Muscle layer of duodenum (tissue), 2 donors: ENCODE data around the gene KLC4.

Experiments
- H3K27ac ChIP-seq: one replicate; pipeline ENCODE4 v1.7.0; 2013; ENCODE audit warnings: mild to moderate bottlenecking, low read length
- H3K27me3 ChIP-seq: one replicate; pipeline ENCODE4 v1.7.0; 2013; ENCODE audit warnings: low read depth, mild to moderate bottlenecking, control low read depth, low read length
- H3K36me3 ChIP-seq, 2 donors: one replicate each; pipeline ENCODE4 v1.7.0; 2013; ENCODE audit warnings: low read length in 2 of 2, control low read depth in 1 of 2, mild to moderate bottlenecking in 1 of 2; ENCODE audit not compliant: insufficient read depth in 2 of 2, control insufficient read depth in 1 of 2
- H3K4me1 ChIP-seq, 2 donors: one replicate each; pipeline ENCODE4 v1.7.0; 2013; ENCODE audit warnings: low read length in 2 of 2, mild to moderate bottlenecking in 2 of 2, control low read depth in 1 of 2, moderate library complexity in 1 of 2; ENCODE audit not compliant: insufficient read depth in 2 of 2, control insufficient read depth in 1 of 2
- H3K4me3 ChIP-seq, 2 donors: one replicate each; pipeline ENCODE4 v1.7.0; 2013; ENCODE audit warnings: low read length in 2 of 2, low read depth in 1 of 2, mild to moderate bottlenecking in 1 of 2
- H3K9me3 ChIP-seq, 2 donors: one replicate each; pipeline ENCODE4 v1.7.0; 2013; ENCODE audit warnings: low read length in 2 of 2, control low read depth in 1 of 2, mild to moderate bottlenecking in 1 of 2; ENCODE audit not compliant: control insufficient read depth in 1 of 2
- donor health status: healthy.

The KLC4 gene

DNA sequence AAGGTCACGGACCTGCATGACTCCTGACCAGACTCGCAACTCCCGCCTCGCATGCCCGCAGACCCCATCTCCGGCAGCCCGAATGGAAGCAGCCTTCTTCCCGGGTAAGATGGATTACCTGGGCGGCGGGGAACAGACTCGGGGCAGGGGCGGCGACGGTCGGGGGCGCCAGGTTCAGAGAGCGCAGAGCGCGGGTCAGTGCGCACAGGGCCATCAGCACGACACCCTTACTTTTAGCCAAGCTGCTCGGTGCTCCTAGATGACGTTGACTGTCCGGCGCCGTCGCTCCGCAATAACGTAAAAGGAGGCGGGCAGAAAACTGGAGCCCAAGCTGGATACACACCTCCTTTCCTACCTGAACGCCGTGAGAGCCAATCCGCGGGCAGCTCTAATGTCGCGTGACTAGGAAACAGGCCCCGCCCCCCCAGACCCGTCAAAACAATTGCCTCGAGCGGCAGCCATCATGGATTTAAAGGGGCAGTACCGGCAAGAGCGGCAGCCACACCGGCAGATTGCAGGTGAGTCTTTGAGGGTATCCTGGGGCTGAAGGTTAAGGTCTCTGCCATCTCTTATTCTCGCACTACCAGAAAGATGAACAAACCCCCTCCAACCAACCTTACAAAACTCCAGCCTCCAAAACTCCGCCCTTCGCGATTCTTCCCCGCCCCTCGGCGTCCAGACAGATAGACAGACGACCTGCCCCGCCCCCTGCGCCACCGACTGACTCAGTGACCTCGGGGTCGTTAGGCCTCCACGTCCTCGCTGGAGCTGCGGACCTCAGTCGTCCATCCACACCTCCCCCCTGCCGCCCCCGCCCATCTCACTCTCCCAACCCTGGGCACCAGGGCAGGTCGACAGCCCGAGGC is at the start of gene KLC4, which contains the start of gene MRPL2:
TSS of gene KLC4 (plus strand) at position 464 of the 866 bp plus-strand sequence. CDS start 1,705 bp downstream, outside the sequence.
TSS of gene MRPL2 (minus strand) at position 267 of the 866 bp plus-strand sequence. CDS start at position 214, 53 bp downstream.
- Histone ChIP-seq H3K4me1 (peaks cover 9 to 30% of the 10 kb centered on the region in 2 donors), H3K27me3 (no peaks in the 10 kb centered on the region), H3K4me3 (peak within 1 kb of the TSS; percentile 80 to 98), H3K27ac (peak within 1 kb of the TSS; percentile 92), H3K9me3 (no peaks in the 10 kb centered on the region), H3K36me3 (peaks cover 10 to 23% of the 10 kb centered on the region in 2 donors)

DNA sequence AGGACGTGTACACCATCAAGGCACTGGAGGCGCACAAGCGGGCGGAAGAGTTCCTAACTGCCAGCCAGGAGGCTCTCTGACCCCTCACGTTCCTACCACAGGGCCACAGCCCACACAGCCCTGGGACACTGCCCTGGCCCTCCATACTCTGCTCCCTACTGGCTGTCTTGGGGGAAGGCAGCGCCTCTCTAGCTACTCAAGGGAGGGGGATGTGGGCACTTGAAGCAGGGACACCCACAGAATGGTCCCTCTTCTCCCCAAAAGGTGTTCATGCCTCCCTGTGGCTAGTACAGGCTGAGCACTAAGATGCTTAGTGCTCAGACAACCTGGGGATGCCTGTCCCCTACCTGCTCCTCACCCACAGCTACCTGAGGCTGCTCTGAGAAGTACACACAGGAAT is 48.2 kb upstream of the KLC4 start:
- Histone ChIP-seq H3K27ac (no peak overlapping the region), H3K4me3 (no peak overlapping the region), H3K27me3 (no peaks in the 10 kb centered on the region), H3K9me3 (no peaks in the 10 kb centered on the region), H3K4me1 (peaks cover 13 to 29% of the 10 kb centered on the region in 2 donors), H3K36me3 (peaks cover 48 to 58% of the 10 kb centered on the region in 2 donors)

DNA sequence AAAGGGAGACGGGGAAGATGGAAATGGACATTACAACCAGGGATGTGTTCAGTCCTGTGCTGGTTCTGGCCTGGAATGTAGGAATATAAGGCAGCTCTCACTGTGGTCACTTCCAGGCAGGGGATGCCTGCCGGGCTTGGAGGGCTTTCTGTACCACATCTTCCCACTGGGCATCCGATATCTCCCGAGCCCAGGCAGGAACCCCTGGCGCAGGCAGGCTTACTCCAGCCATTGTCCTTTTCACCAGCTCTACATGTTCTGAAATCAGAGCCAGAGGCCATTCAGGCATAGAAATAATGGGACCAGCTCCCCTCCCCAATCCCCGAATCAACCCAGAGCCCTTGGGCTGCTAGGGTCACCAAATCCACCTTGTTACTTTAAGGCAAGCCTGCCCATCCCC is 47.1 kb upstream of the KLC4 start:
- Histone ChIP-seq H3K36me3 (peaks cover 43 to 50% of the 10 kb centered on the region in 2 donors), H3K27ac (no peak overlapping the region), H3K4me1 (peaks cover 18 to 41% of the 10 kb centered on the region in 2 donors), H3K4me3 (peak overlapping the region in 1 of 2 donors; percentile 74), H3K9me3 (no peaks in the 10 kb centered on the region), H3K27me3 (no peaks in the 10 kb centered on the region)

DNA sequence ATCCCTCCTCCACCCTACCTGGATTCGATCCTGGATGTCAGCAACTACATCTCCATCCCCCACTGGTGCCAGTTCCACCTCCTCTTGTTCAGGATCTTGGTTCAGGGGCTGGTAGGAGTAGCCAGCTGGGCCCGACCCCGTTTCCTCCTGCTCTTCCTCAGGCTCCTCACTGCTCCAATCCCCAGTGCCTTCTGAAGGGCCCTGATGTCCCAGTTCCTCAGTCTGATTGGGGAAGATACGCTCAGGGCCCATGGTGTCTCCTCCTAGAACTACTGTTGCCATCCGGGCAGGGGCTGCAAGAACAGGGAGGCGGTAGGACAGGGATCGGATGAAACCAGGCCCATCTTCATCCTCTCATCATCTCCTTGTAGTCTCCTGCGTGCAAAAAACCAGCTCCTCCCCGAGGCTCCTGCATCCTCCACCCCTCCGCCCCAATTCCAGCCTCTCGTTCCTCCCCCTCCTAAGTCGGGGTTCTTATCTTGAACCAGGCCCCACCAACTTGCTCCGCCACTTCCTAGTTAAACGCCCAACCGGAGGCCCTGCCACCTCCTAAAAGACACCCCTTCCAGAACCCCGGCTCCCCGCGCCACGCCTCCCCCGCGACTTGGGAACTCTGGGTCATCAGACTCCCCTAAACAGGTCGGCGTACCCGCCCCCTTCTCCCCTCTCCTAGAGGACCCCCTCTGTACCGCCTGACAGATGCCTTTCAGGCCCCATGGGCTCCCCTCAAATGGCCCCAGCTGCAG is 46.2 kb upstream of the KLC4 start:
- Histone ChIP-seq H3K27me3 (no peaks in the 10 kb centered on the region), H3K27ac (peak overlapping the region; percentile 72), H3K4me3 (peak overlapping the region; percentile 74 to 91), H3K9me3 (no peaks in the 10 kb centered on the region), H3K36me3 (peaks cover 46 to 50% of the 10 kb centered on the region in 2 donors), H3K4me1 (peaks cover 18 to 44% of the 10 kb centered on the region in 2 donors)

DNA sequence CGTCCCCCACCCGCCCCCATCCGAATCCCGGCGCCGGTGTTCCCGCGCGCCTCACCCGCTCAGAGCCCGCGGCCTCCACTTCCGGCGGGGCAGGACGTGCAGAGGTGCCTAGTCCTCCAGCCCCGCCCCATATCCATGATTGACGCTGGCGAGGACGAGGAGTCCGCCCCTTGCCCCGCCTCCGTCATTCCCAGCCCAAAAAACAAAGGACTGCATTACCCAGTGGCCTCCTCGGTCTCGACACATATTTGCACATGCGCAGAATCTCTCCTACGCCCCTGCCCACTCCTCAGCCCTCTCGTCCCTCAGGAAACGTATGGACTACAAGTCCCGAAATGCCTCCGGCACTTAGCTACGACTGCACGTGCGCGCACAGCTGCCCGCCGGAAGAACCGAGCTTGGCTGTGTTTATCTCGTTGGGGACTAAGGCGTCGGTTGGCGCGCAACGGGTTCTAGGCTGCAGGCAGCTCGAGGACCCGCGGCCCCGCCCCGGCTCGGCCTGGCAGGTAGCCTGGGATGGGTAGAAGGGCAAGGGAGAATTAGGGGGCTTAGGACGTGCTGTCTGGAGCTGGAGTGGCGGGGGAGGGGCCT is 45.5 kb upstream of the KLC4 start, which contains the start of the genes KLHDC3 and MEA1:
TSS of gene KLHDC3 (plus strand) at position 407 of the 591 bp plus-strand sequence. CDS start 2,944 bp downstream, outside the sequence.
TSS of gene MEA1 (minus strand) at position 104 of the 591 bp plus-strand sequence. CDS start 133 bp downstream, outside the sequence.
- peak within 1 kb of the TSS; percentile 91 to 92 for H3K4me3 ChIP-seq
- H3K4me1 ChIP-seq: peaks cover 18 to 44% of the 10 kb centered on the region in 2 donors
- peak within 1 kb of the TSS; percentile 79 for H3K27ac ChIP-seq
- H3K27me3 ChIP-seq: no peaks in the 10 kb centered on the region
- peaks cover 46 to 50% of the 10 kb centered on the region in 2 donors for H3K36me3 ChIP-seq
- H3K9me3 ChIP-seq: no peaks in the 10 kb centered on the region

DNA sequence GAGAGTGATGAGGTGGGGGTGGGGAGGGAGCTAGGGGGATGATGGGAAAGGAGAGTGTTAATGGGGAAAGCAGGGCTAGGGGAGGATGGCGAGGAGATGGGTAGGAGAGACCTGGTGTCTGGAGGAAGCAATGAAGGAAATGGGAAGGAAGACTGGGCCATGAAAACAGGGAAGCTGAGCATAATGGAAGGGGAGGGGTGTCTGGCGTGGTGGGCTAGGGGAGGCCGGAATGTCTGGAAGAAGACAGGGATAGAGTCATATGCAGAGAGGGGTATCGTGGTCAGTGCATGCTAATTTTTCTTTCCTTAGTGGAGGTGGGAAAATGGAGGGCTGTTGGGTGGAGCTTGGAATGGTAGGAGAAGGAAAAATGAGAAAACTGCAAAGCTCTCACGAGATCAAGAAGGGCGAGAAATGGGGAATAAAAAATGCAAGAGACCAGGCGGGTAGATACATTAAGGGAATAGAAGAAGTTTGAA is 45.0 kb upstream of the KLC4 start:
- H3K27ac ChIP-seq: peak overlapping the region; percentile 79
- H3K4me1 ChIP-seq: peaks cover 18 to 44% of the 10 kb centered on the region in 2 donors
- H3K4me3 ChIP-seq: peak overlapping the region; percentile 91 to 92
- H3K9me3 ChIP-seq: no peaks in the 10 kb centered on the region
- peaks cover 45 to 49% of the 10 kb centered on the region in 2 donors for H3K36me3 ChIP-seq
- no peaks in the 10 kb centered on the region for H3K27me3 ChIP-seq

DNA sequence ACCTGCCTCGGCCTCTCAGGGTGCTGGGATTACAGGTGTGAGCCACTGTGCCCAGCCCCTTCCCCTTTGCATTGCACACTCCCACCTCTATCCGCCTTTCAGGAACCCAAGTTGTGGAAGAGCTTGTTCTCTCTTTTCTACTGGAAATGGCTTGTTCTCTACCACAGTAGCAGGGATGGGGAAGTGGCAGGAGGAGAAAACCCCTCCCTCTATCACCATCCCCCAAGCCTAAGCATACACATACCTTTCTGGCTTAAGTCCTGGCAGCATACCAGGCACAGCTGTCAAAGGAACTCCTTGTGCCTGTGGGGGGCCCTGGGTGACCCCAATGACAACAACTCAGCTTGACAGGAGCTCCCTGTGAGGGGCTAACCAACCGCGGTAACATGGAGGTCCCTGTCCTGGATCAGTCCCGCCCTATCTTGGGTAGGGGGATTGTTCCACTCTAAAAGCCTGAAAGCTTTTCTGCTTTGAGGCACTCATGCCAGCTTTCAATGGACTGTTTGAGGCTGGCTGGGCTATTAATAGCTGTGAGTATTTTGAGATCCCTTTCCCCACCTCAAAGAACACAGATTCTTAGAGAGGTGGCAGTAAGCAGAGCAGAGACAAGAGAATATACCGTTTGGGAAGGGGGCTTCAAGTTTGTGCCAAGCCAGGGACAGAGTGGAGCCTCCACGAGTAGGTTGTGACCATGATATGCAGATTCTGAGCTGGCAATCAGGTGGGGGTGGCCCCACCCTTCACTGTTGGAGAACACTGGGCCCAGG is 43.1 kb upstream of the KLC4 start:
- peaks cover 30 to 36% of the 10 kb centered on the region in 2 donors for H3K36me3 ChIP-seq
- H3K27ac ChIP-seq: no peak overlapping the region
- H3K4me1 ChIP-seq: peaks cover 24 to 51% of the 10 kb centered on the region in 2 donors
- H3K4me3 ChIP-seq: no peak overlapping the region
- no peaks in the 10 kb centered on the region for H3K27me3 ChIP-seq
- H3K9me3 ChIP-seq: no peaks in the 10 kb centered on the region

DNA sequence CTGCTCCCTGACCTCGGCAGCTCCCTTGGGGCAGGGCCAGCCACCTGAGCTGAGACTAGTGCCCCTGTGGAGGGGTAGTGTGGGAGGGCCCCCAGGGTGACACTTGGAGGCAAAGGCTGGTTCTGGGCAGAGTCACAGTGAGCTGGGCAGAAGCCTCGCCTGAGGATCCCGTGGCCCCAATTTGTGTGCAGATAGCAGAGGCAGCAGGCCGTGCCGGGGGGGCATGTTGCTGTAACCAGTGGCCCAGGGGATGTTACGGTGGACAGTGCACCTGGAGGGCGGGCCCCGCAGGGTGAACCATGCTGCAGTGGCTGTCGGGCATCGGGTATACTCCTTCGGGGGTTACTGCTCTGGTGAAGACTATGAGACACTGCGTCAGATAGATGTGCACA is 42.5 kb upstream of the KLC4 start:
- H3K27ac ChIP-seq: no peak overlapping the region
- H3K9me3 ChIP-seq: no peaks in the 10 kb centered on the region
- no peaks in the 10 kb centered on the region for H3K27me3 ChIP-seq
- no peak overlapping the region for H3K4me3 ChIP-seq
- H3K4me1 ChIP-seq: peaks cover 24 to 51% of the 10 kb centered on the region in 2 donors
- peaks cover 24 to 30% of the 10 kb centered on the region in 2 donors for H3K36me3 ChIP-seq

DNA sequence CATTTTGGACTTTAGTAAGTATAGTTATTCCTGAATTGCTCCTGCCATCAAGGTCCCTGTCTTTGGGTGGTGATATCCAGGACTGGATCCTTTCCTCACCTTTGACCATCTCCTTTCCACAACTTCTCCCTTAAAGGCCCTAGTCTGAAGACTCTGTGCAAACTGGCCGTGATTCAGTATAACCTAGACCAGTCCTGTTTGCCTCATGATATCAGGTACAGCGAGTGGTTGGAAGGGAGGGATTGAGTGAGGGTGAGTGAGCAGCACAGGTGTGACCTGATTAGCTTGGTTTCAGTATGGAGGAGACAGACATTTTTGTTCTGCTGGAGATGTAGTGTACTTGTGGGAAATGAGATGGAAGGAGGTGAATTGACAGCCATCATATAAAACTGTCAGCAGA is 40.3 kb upstream of the KLC4 start:
- peaks cover 17 to 51% of the 10 kb centered on the region in 2 donors for H3K4me1 ChIP-seq
- H3K27me3 ChIP-seq: no peaks in the 10 kb centered on the region
- H3K4me3 ChIP-seq: no peak overlapping the region
- peaks cover 25 to 28% of the 10 kb centered on the region in 2 donors for H3K36me3 ChIP-seq
- no peaks in the 10 kb centered on the region for H3K9me3 ChIP-seq
- H3K27ac ChIP-seq: no peak overlapping the region

DNA sequence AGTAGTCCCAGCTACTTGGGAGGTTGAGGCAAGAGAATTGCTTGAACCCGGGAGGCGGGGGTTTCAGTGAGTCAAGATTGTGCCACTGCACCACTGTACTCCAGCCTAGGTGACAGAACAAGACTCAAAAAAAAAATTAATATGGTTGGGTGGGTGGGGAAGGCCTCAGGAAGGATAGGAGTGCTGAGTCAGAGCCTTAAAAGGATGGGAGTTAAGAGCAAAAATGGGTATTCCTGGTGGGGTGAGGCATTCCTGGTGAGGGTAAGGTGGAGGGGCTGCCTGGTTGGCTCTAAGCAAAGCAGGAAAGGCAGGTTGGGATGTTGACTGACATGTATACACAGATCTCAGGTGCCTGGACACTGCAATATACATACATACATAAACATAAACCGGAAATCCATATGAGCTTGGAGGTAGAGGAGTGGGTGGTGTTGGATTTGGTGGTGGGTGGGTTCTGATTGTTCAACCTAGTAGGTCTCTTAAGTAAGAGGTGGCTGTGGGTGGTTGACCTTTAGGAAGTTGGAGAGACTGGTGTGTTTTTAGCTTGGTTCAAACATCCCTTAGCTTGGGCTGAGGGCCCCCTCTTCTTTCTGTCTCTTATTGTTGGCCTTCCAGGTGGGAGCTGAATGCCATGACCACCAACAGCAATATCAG is 39.3 kb upstream of the KLC4 start:
- Histone ChIP-seq H3K36me3 (peaks cover 30 to 38% of the 10 kb centered on the region in 2 donors), H3K27me3 (no peaks in the 10 kb centered on the region), H3K9me3 (no peaks in the 10 kb centered on the region), H3K4me1 (peaks cover 17 to 42% of the 10 kb centered on the region in 2 donors), H3K4me3 (no peak overlapping the region), H3K27ac (peak overlapping the region; percentile 83)
